K562 (cell line): ENCODE data around the gene CREG2. TPM values are rescaled to one million over a fixed set of nuclear protein-coding genes. Genes with fewer than 3 reads are reported as not detected.

Experiments used
- ATAC-seq: fragments of 200-7000 bp; cut with Tn5 transposase; 3 replicates; pipeline ENCODE4 v1.9.1; 2020; ENCODE audit warnings: moderate library complexity
- BruUV-seq: library from RNA; stranded (reverse); fragments of 400-500 nt; replicated peaks from 2 replicates; lab custom pipeline; 2021; lab: Mats Ljungman, UMichigan
- CTCF ChIA-PET: fragments of 300-600 bp; formaldehyde crosslinking; extraction: SDS; loops from one replicate; lab custom pipeline; 2021; ENCODE audit warnings: low intra/inter-chr PET ratio; lab: Yijun Ruan, JAX
- POLR2A ChIA-PET: fragments of 300-600, 350-650 bp; sonication (Branson Sonifier 250); formaldehyde crosslinking; extraction: SDS; loops from one replicate; lab custom pipeline; 2021; ENCODE audit warnings: antibody characterized with exemption, inconsistent platforms; lab: Yijun Ruan, JAX
- DNase-seq, 4 experiments: peaks; one replicate each; pipeline versions ENCODE4 v3.0.0 to v3.0.0-alpha.2; 2011 to 2018; ENCODE audit warnings: low spot score in 3 of 4, mixed read lengths in 3 of 4; ENCODE audit errors: extremely low read depth in 1 of 4
- FAIRE-seq: peaks from 2 replicates; lab custom pipeline; 2011; peaks lifted over from hg19 to GRCh38; lab: Jason Lieb, UNC
- H2AFZ ChIP-seq: 2 replicates; pipeline ENCODE4 v1.6.0; 2011; ENCODE audit warnings: low read depth, low read length, control low read depth, inconsistent platforms
- H3K27ac ChIP-seq: fragments of 200-600 bp; 3 replicates; pipeline ENCODE4 v1.8.0; 2011; ENCODE audit warnings: low read depth, mild to moderate bottlenecking, control low read depth, inconsistent platforms, low read length, moderate library complexity, mixed read lengths; ENCODE audit errors: extremely low read depth
- H3K27me3 ChIP-seq, 2 experiments: fragments of 300-600 bp in 1 of 2; 2 replicates in 1 of 2; 3 replicates in 1 of 2; pipeline versions ENCODE4 v1.6.0 to v1.8.0; 2011; ENCODE audit warnings: inconsistent platforms in 2 of 2, low read length in 2 of 2, mild to moderate bottlenecking in 1 of 2, mixed read lengths in 1 of 2, moderate library complexity in 1 of 2; ENCODE audit not compliant: control insufficient read depth in 2 of 2, insufficient read depth in 2 of 2
- H3K36me3 ChIP-seq: fragments of 300-600 bp; 3 replicates; pipeline ENCODE4 v1.8.0; 2011; ENCODE audit warnings: mild to moderate bottlenecking, low read length, inconsistent platforms; ENCODE audit not compliant: control insufficient read depth, insufficient read depth
- H3K4me1 ChIP-seq, 2 experiments: fragments of 200-600 bp in 1 of 2; replicated peaks in 1 of 2; 2 replicates in 1 of 2; 3 replicates in 1 of 2; pipeline versions ENCODE4 v1.5.1 to v1.8.0; 2011; ENCODE audit warnings: inconsistent platforms in 2 of 2, low read length in 2 of 2, mild to moderate bottlenecking in 1 of 2, mixed read lengths in 1 of 2, moderate library complexity in 1 of 2; ENCODE audit not compliant: control insufficient read depth in 2 of 2, insufficient read depth in 2 of 2
- H3K4me2 ChIP-seq: 2 replicates; pipeline ENCODE4 v1.6.1; 2011; ENCODE audit warnings: low read length, control low read depth, inconsistent platforms, mixed read lengths; ENCODE audit not compliant: insufficient read depth
- H3K4me3 ChIP-seq: fragments of 200-600 bp; sonication (generic), shearing (Covaris generic); 2 replicates; pipeline ENCODE4 v1.5.1; 2016; ENCODE audit warnings: control low read depth, inconsistent platforms
- H3K79me2 ChIP-seq: fragments of 200-600 bp; 3 replicates; pipeline ENCODE4 v1.8.0; 2011; ENCODE audit warnings: low read length, inconsistent platforms; ENCODE audit not compliant: control insufficient read depth, insufficient read depth
- H3K9ac ChIP-seq, 2 experiments: 2 replicates each; pipeline versions ENCODE4 v1.6.0 to v1.6.1; 2011; ENCODE audit warnings: low read depth in 2 of 2, low read length in 2 of 2, control low read depth in 1 of 2, inconsistent platforms in 1 of 2, mild to moderate bottlenecking in 1 of 2, mixed read lengths in 1 of 2; ENCODE audit not compliant: insufficient read depth in 1 of 2
- H3K9me1 ChIP-seq: one replicate; pipeline ENCODE4 v1.6.0; 2011; ENCODE audit warnings: inconsistent platforms, mild to moderate bottlenecking, low read length, moderate library complexity; ENCODE audit not compliant: control insufficient read depth, insufficient read depth
- H3K9me3 ChIP-seq: replicated peaks from 2 replicates; pipeline ENCODE4 v1.5.1; 2011; ENCODE audit warnings: low read depth, low read length, inconsistent platforms; ENCODE audit not compliant: control insufficient read depth, insufficient read depth
- H4K20me1 ChIP-seq: replicated peaks from 2 replicates; pipeline ENCODE4 v1.6.1; 2011; ENCODE audit warnings: low read length, inconsistent platforms, mixed read lengths; ENCODE audit not compliant: control insufficient read depth, insufficient read depth
- CTBP1 ChIP-seq: fragments of 450-650 bp; IDR thresholded peaks from 2 replicates; pipeline ENCODE4 v1.6.1; 2016; ENCODE audit warnings: borderline replicate concordance
- DACH1 ChIP-seq: fragments of 450-650 bp; IDR thresholded peaks from 2 replicates; pipeline ENCODE4 v1.6.1; 2018; ENCODE audit not compliant: partially characterized antibody
- IFI16 ChIP-seq: fragments of 250-450 bp; sonication (Bioruptor Pico); IDR thresholded peaks from 2 replicates; pipeline ENCODE4 v2.1.2; 2022; ENCODE audit warnings: mild to moderate bottlenecking, inconsistent platforms
- NFE2L1 ChIP-seq: fragments of 450-650 bp; IDR thresholded peaks from 2 replicates; pipeline ENCODE4 v1.6.1; 2016; ENCODE audit warnings: missing genetic modification characterization, low read depth, mild to moderate bottlenecking, missing compliant biosample characterization, moderate library complexity, borderline replicate concordance
- POU5F1 ChIP-seq: fragments of 150-350 bp; IDR thresholded peaks from 2 replicates; pipeline ENCODE4 v1.6.1; 2014; ENCODE audit warnings: borderline replicate concordance, low read length, low read depth, mild to moderate bottlenecking; ENCODE audit not compliant: partially characterized antibody
- TAF9B ChIP-seq: fragments of 450-650 bp; IDR thresholded peaks from 2 replicates; pipeline ENCODE4 v1.6.1; 2018; ENCODE audit warnings: mild to moderate bottlenecking; ENCODE audit not compliant: partially characterized antibody
- TFAM ChIP-seq: fragments of 250-450 bp; sonication (Bioruptor Pico); conservative IDR thresholded peaks from 2 replicates; pipeline ENCODE4 v1.5.0; 2021; ENCODE audit warnings: mild to moderate bottlenecking, moderate library complexity
- ZNF408 ChIP-seq: fragments of 250-450 bp; sonication (Bioruptor Pico); IDR thresholded peaks from 2 replicates; pipeline ENCODE4 v1.4.0; 2020; ENCODE audit warnings: low read depth, mild to moderate bottlenecking, moderate library complexity
- WGBS: fragments of 100-300 bp; shearing (Covaris generic); methylation state at CpG from one replicate; pipeline ENCODE4 v1.1.6; 2016; ENCODE audit warnings: low coverage, mixed read lengths; ENCODE audit not compliant: insufficient coverage; ENCODE audit errors: missing lambda C conversion rate; 5-methylcytosine and 5-hydroxymethylcytosine counted together
- in situ Hi-C: fragments of 300-500 bp; cut with MboI; formaldehyde crosslinking; loops from 4 replicates; pipeline ENCODE4 v1.15.0; 2018; ENCODE audit warnings: inconsistent platforms, mixed read lengths
- intact Hi-C: fragments of 100-400 bp; cut with micrococcal nuclease; formaldehyde crosslinking; loops from 2 replicates; pipeline ENCODE4 v1.14.2; 2022
- polyA plus RNA-seq, 8 experiments: library from polyadenylated mRNA; depleted of rRNA in 4 of 8; stranded (reverse) in 5 of 8; unstranded in 3 of 8; fragments of >200 nt; fragmentation: Nextera tagmentation in 2 of 8; fragmentation: Illumina TruSeq in 1 of 8; extraction: Ambion mirVana in 2 of 8; extraction: Trizol in 1 of 8; gene quantifications; 2 replicates each; pipeline versions ENCODE4 v1.2.1 to v1.2.3, GENCODE V29; 2011 to 2014; ENCODE audit warnings: inconsistent platforms in 1 of 8, missing spikeins in 1 of 8
- total RNA-seq, 7 experiments: library from RNA; depleted of rRNA in 6 of 7; stranded (reverse); fragments of >200 nt in 6 of 7; fragmentation: Illumina TruSeq in 2 of 7; extraction: Trizol in 2 of 7; gene quantifications; 2 replicates each; pipeline versions ENCODE4 v1.2.1 to v1.2.3, GENCODE V29; 2011 to 2021; ENCODE audit warnings: low replicate concordance in 1 of 7
- TF ChIP-seq, protein P1 (sequence below): fragments of 450-650 bp; IDR thresholded peaks from 2 replicates; pipeline ENCODE4 v1.6.1; 2016; ENCODE audit warnings: antibody characterized with exemption
- TF ChIP-seq, protein P2 (sequence below): fragments of 250-450 bp; sonication (Bioruptor Pico); IDR thresholded peaks from 2 replicates; pipeline ENCODE4 v1.5.0; 2022; ENCODE audit warnings: mild to moderate bottlenecking
- TF ChIP-seq, protein P3 (sequence below), 2 experiments: fragments of 150-350 bp in 1 of 2; IDR thresholded peaks; 2 replicates each; pipeline ENCODE4 v1.6.1; 2012 to 2016; ENCODE audit warnings: low read depth in 2 of 2, low read length in 2 of 2, mild to moderate bottlenecking in 1 of 2, moderate library complexity in 1 of 2

CREG2 gene
- total and polyA plus RNA-seq, 9 of the 15 experiments (the other 6 are each of a cell fraction or from before 2014, with no cell fraction given): not detected

DNA sequence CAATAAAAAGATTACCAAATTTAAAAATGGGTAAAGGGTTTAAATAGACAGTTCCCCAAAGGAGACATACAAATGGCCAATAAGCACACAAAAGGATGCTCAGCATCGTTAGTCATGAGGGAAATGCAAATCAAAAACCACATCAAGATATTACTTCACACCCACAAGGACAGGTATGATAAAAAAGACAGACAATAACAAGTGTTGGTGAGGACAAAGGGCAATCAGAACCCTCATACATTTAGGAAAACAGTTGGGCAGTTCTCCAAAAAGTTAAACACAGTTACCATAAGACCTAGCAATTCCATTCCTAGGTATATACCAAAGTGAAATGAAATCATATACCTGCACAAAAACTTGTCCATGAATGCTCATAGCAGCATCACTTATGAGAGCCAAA lies 14.5 kb downstream of the CREG2 start:
- TF ChIP-seq DACH1: no peak
- TF ChIP-seq, protein P1, sequence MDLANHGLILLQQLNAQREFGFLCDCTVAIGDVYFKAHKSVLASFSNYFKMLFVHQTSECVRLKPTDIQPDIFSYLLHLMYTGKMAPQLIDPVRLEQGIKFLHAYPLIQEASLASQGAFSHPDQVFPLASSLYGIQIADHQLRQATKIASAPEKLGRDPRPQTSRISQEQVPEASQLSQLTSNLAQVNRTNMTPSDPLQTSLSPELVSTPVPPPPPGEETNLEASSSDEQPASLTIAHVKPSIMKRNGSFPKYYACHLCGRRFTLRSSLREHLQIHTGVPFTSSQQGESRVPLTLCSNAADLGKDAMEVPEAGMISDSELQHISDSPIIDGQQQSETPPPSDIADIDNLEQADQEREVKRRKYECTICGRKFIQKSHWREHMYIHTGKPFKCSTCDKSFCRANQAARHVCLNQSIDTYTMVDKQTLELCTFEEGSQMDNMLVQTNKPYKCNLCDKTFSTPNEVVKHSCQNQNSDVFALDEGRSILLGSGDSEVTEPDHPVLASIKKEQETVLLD: no peak
- TF ChIP-seq CTBP1: no peak
- no peak for TF ChIP-seq TAF9B
- no peak for TF ChIP-seq POU5F1
- TF ChIP-seq TFAM (CRISPR knock-in tag): no peak
- TF ChIP-seq IFI16 (CRISPR knock-in tag): no peak
- TF ChIP-seq, protein P2, sequence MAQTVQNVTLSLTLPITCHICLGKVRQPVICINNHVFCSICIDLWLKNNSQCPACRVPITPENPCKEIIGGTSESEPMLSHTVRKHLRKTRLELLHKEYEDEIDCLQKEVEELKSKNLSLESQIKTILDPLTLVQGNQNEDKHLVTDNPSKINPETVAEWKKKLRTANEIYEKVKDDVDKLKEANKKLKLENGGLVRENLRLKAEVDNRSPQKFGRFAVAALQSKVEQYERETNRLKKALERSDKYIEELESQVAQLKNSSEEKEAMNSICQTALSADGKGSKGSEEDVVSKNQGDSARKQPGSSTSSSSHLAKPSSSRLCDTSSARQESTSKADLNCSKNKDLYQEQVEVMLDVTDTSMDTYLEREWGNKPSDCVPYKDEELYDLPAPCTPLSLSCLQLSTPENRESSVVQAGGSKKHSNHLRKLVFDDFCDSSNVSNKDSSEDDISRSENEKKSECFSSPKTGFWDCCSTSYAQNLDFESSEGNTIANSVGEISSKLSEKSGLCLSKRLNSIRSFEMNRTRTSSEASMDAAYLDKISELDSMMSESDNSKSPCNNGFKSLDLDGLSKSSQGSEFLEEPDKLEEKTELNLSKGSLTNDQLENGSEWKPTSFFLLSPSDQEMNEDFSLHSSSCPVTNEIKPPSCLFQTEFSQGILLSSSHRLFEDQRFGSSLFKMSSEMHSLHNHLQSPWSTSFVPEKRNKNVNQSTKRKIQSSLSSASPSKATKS (CRISPR knock-in tag): no peak
- no peak for TF ChIP-seq NFE2L1 (tag)
- TF ChIP-seq, protein P3, sequence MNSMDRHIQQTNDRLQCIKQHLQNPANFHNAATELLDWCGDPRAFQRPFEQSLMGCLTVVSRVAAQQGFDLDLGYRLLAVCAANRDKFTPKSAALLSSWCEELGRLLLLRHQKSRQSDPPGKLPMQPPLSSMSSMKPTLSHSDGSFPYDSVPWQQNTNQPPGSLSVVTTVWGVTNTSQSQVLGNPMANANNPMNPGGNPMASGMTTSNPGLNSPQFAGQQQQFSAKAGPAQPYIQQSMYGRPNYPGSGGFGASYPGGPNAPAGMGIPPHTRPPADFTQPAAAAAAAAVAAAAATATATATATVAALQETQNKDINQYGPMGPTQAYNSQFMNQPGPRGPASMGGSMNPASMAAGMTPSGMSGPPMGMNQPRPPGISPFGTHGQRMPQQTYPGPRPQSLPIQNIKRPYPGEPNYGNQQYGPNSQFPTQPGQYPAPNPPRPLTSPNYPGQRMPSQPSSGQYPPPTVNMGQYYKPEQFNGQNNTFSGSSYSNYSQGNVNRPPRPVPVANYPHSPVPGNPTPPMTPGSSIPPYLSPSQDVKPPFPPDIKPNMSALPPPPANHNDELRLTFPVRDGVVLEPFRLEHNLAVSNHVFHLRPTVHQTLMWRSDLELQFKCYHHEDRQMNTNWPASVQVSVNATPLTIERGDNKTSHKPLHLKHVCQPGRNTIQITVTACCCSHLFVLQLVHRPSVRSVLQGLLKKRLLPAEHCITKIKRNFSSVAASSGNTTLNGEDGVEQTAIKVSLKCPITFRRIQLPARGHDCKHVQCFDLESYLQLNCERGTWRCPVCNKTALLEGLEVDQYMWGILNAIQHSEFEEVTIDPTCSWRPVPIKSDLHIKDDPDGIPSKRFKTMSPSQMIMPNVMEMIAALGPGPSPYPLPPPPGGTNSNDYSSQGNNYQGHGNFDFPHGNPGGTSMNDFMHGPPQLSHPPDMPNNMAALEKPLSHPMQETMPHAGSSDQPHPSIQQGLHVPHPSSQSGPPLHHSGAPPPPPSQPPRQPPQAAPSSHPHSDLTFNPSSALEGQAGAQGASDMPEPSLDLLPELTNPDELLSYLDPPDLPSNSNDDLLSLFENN (IDR thresholded peaks at IDR 0.05; ENCODE audit: low read depth in 2 of 2, low read length in 2 of 2): no peak
- no peak for TF ChIP-seq ZNF408 (CRISPR knock-in tag)
- no peak for ATAC-seq
- Histone ChIP-seq H3K79me2 (no peaks in the 10 kb centered on the region), H3K27me3 (peaks cover 14 to 44% of the 10 kb centered on the region in 2 experiments; a peak in 4 of 5 replicates), H2AFZ (no peak overlapping the region), H3K9ac (no peak overlapping the region), H3K9me1 (no peaks in the 10 kb centered on the region), H4K20me1 (no peaks in the 10 kb centered on the region), H3K36me3 (no peaks in the 10 kb centered on the region), H3K4me1 (no peaks in the 10 kb centered on the region), H3K27ac (no peak overlapping the region), H3K4me3 (no peak overlapping the region), H3K4me2 (no peak overlapping the region), H3K9me3 (no peaks in the 10 kb centered on the region)
- in situ Hi-C loops (no loop called here), intact Hi-C loops (no loop called here)
- WGBS: 0% methylated on average over 1 of the region's 1 CpG
- DNase-seq: no peak
- ChIA-PET CTCF (no interaction called here), POLR2A (no interaction called here)
- no TSS peak for BruUV-seq
- FAIRE-seq: no peak
